Measurements from ENCODE around the gene RXRA. TPM values are rescaled to one million over a fixed set of nuclear protein-coding genes. Genes with fewer than 3 reads are reported as not detected.
A peak's percentile ranks its signal among the peaks of the same experiment; 100 is the strongest.

RXRA gene
- total and polyA plus RNA-seq, 2 of the 13 experiments (the other 11 are each of a cell fraction or from before 2014, with no cell fraction given), result 18.9 to 29.2 TPM

DNA sequence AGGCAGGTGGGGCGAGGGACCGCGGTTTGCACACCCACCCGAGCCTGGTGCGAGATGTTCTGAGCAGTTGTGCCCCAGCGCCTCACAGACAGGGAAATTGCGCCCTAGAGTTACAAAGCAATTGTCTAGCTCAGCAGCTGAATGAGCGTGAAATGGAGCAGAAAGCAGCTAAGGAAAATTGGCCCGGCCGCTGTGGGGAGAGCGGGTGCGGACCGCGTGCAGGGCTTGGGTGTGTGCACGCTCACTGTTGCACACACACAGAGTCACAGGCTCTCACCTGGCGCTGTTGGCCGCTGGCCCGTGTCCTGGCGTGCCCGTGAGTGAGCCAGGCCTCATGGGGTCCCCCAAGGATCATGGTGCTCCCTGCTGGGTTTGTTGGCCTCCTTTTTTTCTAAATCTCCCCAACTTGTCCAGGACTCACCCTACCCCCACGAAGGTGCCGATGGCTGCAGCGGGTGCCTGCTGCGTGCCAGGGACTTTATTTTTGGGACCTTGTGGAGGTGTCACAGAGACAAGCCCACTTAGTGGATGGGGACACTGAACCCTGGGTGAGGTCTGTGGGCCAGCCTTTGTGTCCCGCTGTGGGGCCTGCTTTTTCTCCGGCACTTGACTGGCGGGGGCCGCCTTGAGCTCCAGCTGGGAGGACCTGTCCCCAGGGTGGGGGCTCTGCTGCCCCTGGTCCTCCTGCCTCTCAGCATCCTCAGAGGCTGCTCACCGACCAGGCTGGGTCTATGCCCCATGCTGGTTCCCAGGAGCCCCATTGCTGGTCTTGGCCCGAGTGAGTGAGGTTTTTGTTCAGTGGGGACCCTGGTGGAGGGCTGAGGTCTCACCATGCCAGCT lies 5.2 kb downstream of the RXRA start:
- H3K27me3 ChIP-seq (ENCODE audit: control insufficient read depth in 1 of 2, insufficient read depth in 2 of 2, low read length in 2 of 2), result no peaks in the 10 kb centered on the region; a peak in 1 of 5 replicates
- POLR2A ChIA-PET, result no interaction called here
- peaks cover 57% of the 10 kb centered on the region; the same call in 1 of the 2 replicates for H4K20me1 ChIP-seq (ENCODE audit: insufficient read depth, low read length)
- CTCF ChIA-PET (ENCODE audit: low intra/inter-chr PET ratio, low total read pairs), result no interaction called here
- peaks cover 0 to 3% of the 10 kb centered on the region in 2 experiments; a peak in 2 of 5 replicates for H3K36me3 ChIP-seq (replicated peaks in 1 of 2; ENCODE audit: control insufficient read depth in 1 of 2, insufficient read depth in 2 of 2, low read length in 2 of 2)
- no TSS peak for BruUV-seq (replicated peaks)
- H3K4me1 ChIP-seq (ENCODE audit: insufficient read depth, low read length), result peaks cover 85% of the 10 kb centered on the region
- ATAC-seq (no peak), FAIRE-seq (no peak), DNase-seq (ENCODE audit: low spot score) (no peak)
- intact Hi-C loops (cut with micrococcal nuclease; ENCODE audit: unreplicated experiment) (loop anchor here (2.0 kb wide), 1 partner anchor 103 kb away; no protein-coding TSS in a partner anchor), in situ Hi-C loops (cut with HindIII; ENCODE audit: extremely low pct_ligation_motif_present, low pct_unique_long_range_greater_than_20kb) (loop anchor here (10.0 kb wide), 1 partner anchor 267 kb away; the partner anchor contains the start of gene BRD3)
- TF ChIP-seq AGO2 (optimal IDR thresholded peaks at IDR 0.05; ENCODE audit: low read depth, low read length) (peak; percentile 41), HOXA7 (CRISPR knock-in tag; IDR thresholded peaks at IDR 0.05) (no peak)
- TF ChIP-seq, protein P1, sequence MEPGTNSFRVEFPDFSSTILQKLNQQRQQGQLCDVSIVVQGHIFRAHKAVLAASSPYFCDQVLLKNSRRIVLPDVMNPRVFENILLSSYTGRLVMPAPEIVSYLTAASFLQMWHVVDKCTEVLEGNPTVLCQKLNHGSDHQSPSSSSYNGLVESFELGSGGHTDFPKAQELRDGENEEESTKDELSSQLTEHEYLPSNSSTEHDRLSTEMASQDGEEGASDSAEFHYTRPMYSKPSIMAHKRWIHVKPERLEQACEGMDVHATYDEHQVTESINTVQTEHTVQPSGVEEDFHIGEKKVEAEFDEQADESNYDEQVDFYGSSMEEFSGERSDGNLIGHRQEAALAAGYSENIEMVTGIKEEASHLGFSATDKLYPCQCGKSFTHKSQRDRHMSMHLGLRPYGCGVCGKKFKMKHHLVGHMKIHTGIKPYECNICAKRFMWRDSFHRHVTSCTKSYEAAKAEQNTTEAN (CRISPR knock-in tag; conservative IDR thresholded peaks at IDR 0.05), result 0 out of 2 replicates have a peak, but pooled peaks have one; percentile 43
- TF ChIP-seq, protein P2, sequence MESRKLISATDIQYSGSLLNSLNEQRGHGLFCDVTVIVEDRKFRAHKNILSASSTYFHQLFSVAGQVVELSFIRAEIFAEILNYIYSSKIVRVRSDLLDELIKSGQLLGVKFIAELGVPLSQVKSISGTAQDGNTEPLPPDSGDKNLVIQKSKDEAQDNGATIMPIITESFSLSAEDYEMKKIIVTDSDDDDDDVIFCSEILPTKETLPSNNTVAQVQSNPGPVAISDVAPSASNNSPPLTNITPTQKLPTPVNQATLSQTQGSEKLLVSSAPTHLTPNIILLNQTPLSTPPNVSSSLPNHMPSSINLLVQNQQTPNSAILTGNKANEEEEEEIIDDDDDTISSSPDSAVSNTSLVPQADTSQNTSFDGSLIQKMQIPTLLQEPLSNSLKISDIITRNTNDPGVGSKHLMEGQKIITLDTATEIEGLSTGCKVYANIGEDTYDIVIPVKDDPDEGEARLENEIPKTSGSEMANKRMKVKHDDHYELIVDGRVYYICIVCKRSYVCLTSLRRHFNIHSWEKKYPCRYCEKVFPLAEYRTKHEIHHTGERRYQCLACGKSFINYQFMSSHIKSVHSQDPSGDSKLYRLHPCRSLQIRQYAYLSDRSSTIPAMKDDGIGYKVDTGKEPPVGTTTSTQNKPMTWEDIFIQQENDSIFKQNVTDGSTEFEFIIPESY (CRISPR knock-in tag; IDR thresholded peaks at IDR 0.05), result peak; percentile 82
- H3K27ac ChIP-seq (ENCODE audit: extremely low read length, insufficient read depth, low read length), result peak overlapping the region; percentile 74
- 91% methylated on average over 17 of the region's 30 CpGs for WGBS (ENCODE audit: low lambda C conversion rate)
- H2AFZ ChIP-seq (ENCODE audit: low read length), result no peak overlapping the region
- H3K9me3 ChIP-seq (ENCODE audit: low read length), result no peaks in the 10 kb centered on the region
- H3K79me2 ChIP-seq (ENCODE audit: insufficient read depth, low read length), result peaks cover 94% of the 10 kb centered on the region
- peak overlapping the region; percentile 82 for H3K4me2 ChIP-seq (ENCODE audit: low read depth, low read length)
- H3K4me3 ChIP-seq (replicated peaks in 1 of 3; ENCODE audit: insufficient read depth in 1 of 3, low read depth in 2 of 3, low read length in 3 of 3), result peak overlapping the region in 1 of 3 experiments; percentile 67; a peak in 1 of 6 replicates
- H3K9ac ChIP-seq (ENCODE audit: insufficient read depth, low read depth, low read length), result no peak overlapping the region
